Endothelial cell of umbilical vein (primary cell): ENCODE data around the gene TNS4. TPM values are rescaled to one million over a fixed set of nuclear protein-coding genes. Genes with fewer than 3 reads are reported as not detected.

Experiments used
- BruUV-seq: library from RNA; stranded (reverse); fragments of 400-500 nt; replicated peaks from 2 replicates; lab custom pipeline; 2021; lab: Mats Ljungman, UMichigan
- CTCF ChIA-PET: fragments of 300-600, 350-600 bp; sonication (Branson Sonifier 250); formaldehyde crosslinking; loops from one replicate; lab custom pipeline; 2021; ENCODE audit warnings: antibody characterized with exemption, inconsistent platforms; lab: Charles Lee
- POLR2A ChIA-PET: fragments of 300-600, 350-600 bp; sonication (Branson Sonifier 250); formaldehyde crosslinking; loops from one replicate; lab custom pipeline; 2021; ENCODE audit warnings: antibody characterized with exemption, inconsistent platforms; lab: Charles Lee
- DNase-seq: peaks from one replicate; pipeline ENCODE4 v3.0.0-alpha.2; 2011; ENCODE audit warnings: low read depth, low spot score
- FAIRE-seq: peaks from 2 replicates; lab custom pipeline; 2011; peaks lifted over from hg19 to GRCh38; lab: Jason Lieb, UNC
- H2AFZ ChIP-seq: 2 replicates; pipeline ENCODE4 v1.6.0; 2012; ENCODE audit warnings: low read depth, low read length, control low read depth, inconsistent platforms
- H3K27ac ChIP-seq: 2 replicates; pipeline ENCODE4 v1.5.1; 2011; ENCODE audit warnings: low read depth, mild to moderate bottlenecking, control low read depth, low read length, moderate library complexity; ENCODE audit not compliant: insufficient read depth
- H3K27me3 ChIP-seq, 2 experiments: 2 replicates each; pipeline versions ENCODE4 v1.6.0 to v1.6.1; 2011; ENCODE audit warnings: low read length in 2 of 2, mixed read lengths in 1 of 2; ENCODE audit not compliant: control insufficient read depth in 2 of 2, insufficient read depth in 2 of 2
- H3K36me3 ChIP-seq, 2 experiments: 2 replicates in 1 of 2; 3 replicates in 1 of 2; pipeline ENCODE4 v1.5.1; 2011; ENCODE audit warnings: low read length in 2 of 2, mild to moderate bottlenecking in 1 of 2, moderate library complexity in 1 of 2; ENCODE audit not compliant: control insufficient read depth in 2 of 2, insufficient read depth in 2 of 2; ENCODE audit errors: extremely low read depth in 1 of 2
- H3K4me1 ChIP-seq: 3 replicates; pipeline ENCODE4 v1.5.1; 2011; ENCODE audit warnings: mild to moderate bottlenecking, low read length; ENCODE audit not compliant: control insufficient read depth, insufficient read depth; ENCODE audit errors: extremely low read depth
- H3K4me2 ChIP-seq: 2 replicates; pipeline ENCODE4 v1.6.1; 2011; ENCODE audit warnings: low read length, control low read depth, mixed read lengths; ENCODE audit not compliant: insufficient read depth
- H3K4me3 ChIP-seq, 3 experiments: fragments of 200-600 bp in 1 of 3; sonication (generic), shearing (Covaris generic) in 1 of 3; replicated peaks in 1 of 3; 2 replicates each; pipeline ENCODE4 v1.5.1; 2011 to 2016; ENCODE audit warnings: control low read depth in 3 of 3, low read length in 3 of 3, mild to moderate bottlenecking in 2 of 3, inconsistent platforms in 1 of 3, low read depth in 1 of 3, moderate library complexity in 1 of 3; ENCODE audit not compliant: insufficient read depth in 1 of 3
- H3K79me2 ChIP-seq: 2 replicates; pipeline ENCODE4 v1.6.0; 2012; ENCODE audit warnings: low read length, inconsistent platforms; ENCODE audit not compliant: control insufficient read depth, insufficient read depth
- H3K9ac ChIP-seq: replicated peaks from 2 replicates; pipeline ENCODE3; 2011; ENCODE audit warnings: low read length, control low read depth; ENCODE audit not compliant: insufficient read depth; ENCODE audit errors: extremely low read depth
- H3K9me1 ChIP-seq: replicated peaks from 3 replicates; pipeline ENCODE4 v1.6.0; 2011; ENCODE audit warnings: mild to moderate bottlenecking, low read length; ENCODE audit not compliant: control insufficient read depth, insufficient read depth; ENCODE audit errors: extremely low read depth
- H3K9me3 ChIP-seq: replicated peaks from 2 replicates; pipeline ENCODE4 v1.5.1; 2012; ENCODE audit warnings: low read length, inconsistent platforms; ENCODE audit not compliant: control insufficient read depth, insufficient read depth
- H4K20me1 ChIP-seq: replicated peaks from 2 replicates; pipeline ENCODE3; 2011; ENCODE audit warnings: mild to moderate bottlenecking, low read length; ENCODE audit not compliant: control insufficient read depth, insufficient read depth; ENCODE audit errors: extremely low read depth
- CTCF ChIP-seq, 2 donors: IDR thresholded peaks; 1 replicate in 1 of 2; 2 replicates in 1 of 2; pipeline ENCODE4 v1.5.1; 2011; ENCODE audit warnings: low read length in 2 of 2, mild to moderate bottlenecking in 2 of 2, moderate library complexity in 2 of 2, control low read depth in 1 of 2, inconsistent platforms in 1 of 2, low read depth in 1 of 2; ENCODE audit not compliant: insufficient read depth in 1 of 2; ENCODE audit errors: extremely low read depth in 1 of 2
- EZH2 ChIP-seq: IDR thresholded peaks from 2 replicates; pipeline ENCODE4 v1.6.1; 2012; ENCODE audit warnings: borderline replicate concordance, low read depth, mild to moderate bottlenecking, moderate library complexity, low read length, inconsistent platforms; ENCODE audit not compliant: severe bottlenecking
- FOS ChIP-seq: IDR thresholded peaks from 2 replicates; pipeline ENCODE4 v1.6.1; 2011; ENCODE audit warnings: mild to moderate bottlenecking, low read length, moderate library complexity, borderline replicate concordance; ENCODE audit not compliant: insufficient read depth
- GATA2 ChIP-seq: IDR thresholded peaks from 2 replicates; pipeline ENCODE4 v1.7.0; 2011; ENCODE audit warnings: low read depth, mild to moderate bottlenecking, moderate library complexity, mixed read lengths, low read length; ENCODE audit not compliant: insufficient read length, insufficient read depth
- JUN ChIP-seq: IDR thresholded peaks from 2 replicates; pipeline ENCODE4 v1.6.1; 2011; ENCODE audit warnings: borderline replicate concordance, low read depth; ENCODE audit not compliant: insufficient read length, insufficient read depth
- MAX ChIP-seq: IDR thresholded peaks from 2 replicates; pipeline ENCODE4 v1.6.1; 2011; ENCODE audit not compliant: insufficient read depth, insufficient read length
- MYC ChIP-seq: IDR thresholded peaks from one replicate; pipeline ENCODE4 v1.6.1; 2011; ENCODE audit warnings: mild to moderate bottlenecking, low read depth, low read length
- POLR2A ChIP-seq: IDR thresholded peaks from 2 replicates; pipeline ENCODE4 v1.6.1; 2012; ENCODE audit warnings: low read depth, mild to moderate bottlenecking, control low read depth, low read length
- POLR2AphosphoS5 ChIP-seq: IDR thresholded peaks from 2 replicates; pipeline ENCODE4 v1.6.1; 2012; ENCODE audit warnings: low read depth, mild to moderate bottlenecking, control low read depth, low read length, moderate library complexity; ENCODE audit not compliant: insufficient read depth
- dilution Hi-C: fragments of 300-500 bp; cut with MboI; formaldehyde crosslinking; loops from one replicate; pipeline ENCODE4 v1.15.0; 2019; ENCODE audit warnings: low sequenced_read_pairs; ENCODE audit not compliant: extremely low pct_ligation_motif_present
- intact Hi-C: fragments of 100-400 bp; cut with micrococcal nuclease; formaldehyde crosslinking; loops from one replicate; pipeline ENCODE4 v1.10.0; 2022
- polyA plus RNA-seq, 4 experiments: library from polyadenylated mRNA; depleted of rRNA in 3 of 4; stranded (reverse) in 3 of 4; unstranded in 1 of 4; fragments of >200 nt; gene quantifications; 2 replicates each; pipeline versions ENCODE4 v1.2.1 to v1.2.3, GENCODE V29; 2011 to 2012; ENCODE audit warnings: missing spikeins in 1 of 4
- total RNA-seq: library from RNA; stranded (reverse); gene quantifications from 2 replicates; pipeline ENCODE4 v1.2.3, GENCODE V29; 2021

Gene TNS4
- total and polyA plus RNA-seq, 2 donors (not counting 3 experiments of a cell fraction or from before 2014, with no cell fraction given), result not detected

- no peak overlapping the region for H3K4me2 ChIP-seq
- CTCF ChIA-PET, result interaction anchor here (1.0 to 9.6 kb wide), 12 partner anchors 21 to 228 kb away, joined by 3 to 304 read pairs (median 22); partner anchors contain the start of genes GJD3 and TOP2A
- H3K36me3 ChIP-seq, result no peaks in the 10 kb centered on the region
- no TSS peak for BruUV-seq
- H3K4me1 ChIP-seq, result peaks cover 43% of the 10 kb centered on the region
- intact Hi-C loops, result no loop called here
- dilution Hi-C loops, result no loop called here
- no peak for DNase-seq
- no peak overlapping the region for H2AFZ ChIP-seq
- POLR2A ChIA-PET, result no interaction called here
- H3K27ac ChIP-seq, result peak overlapping the region; percentile 70
- peaks cover 0 to 3% of the 10 kb centered on the region in 2 experiments for H3K27me3 ChIP-seq
- no peaks in the 10 kb centered on the region for H3K79me2 ChIP-seq
- no peak for TF ChIP-seq FOS
- no peak for TF ChIP-seq POLR2AphosphoS5
- no peak for TF ChIP-seq EZH2
- no peak for TF ChIP-seq JUN
- TF ChIP-seq CTCF (IDR thresholded peaks at IDR 0.05; ENCODE audit: extremely low read depth in 1 of 2, insufficient read depth in 1 of 2, low read depth in 1 of 2, low read length in 2 of 2), result no peak
- no peak for TF ChIP-seq GATA2
- TF ChIP-seq MYC, result no peak
- no peak for TF ChIP-seq POLR2A
- TF ChIP-seq MAX, result no peak
- H3K9me3 ChIP-seq, result no peaks in the 10 kb centered on the region
- no peak overlapping the region for H3K9ac ChIP-seq
- H4K20me1 ChIP-seq, result no peaks in the 10 kb centered on the region
- no peak overlapping the region for H3K4me3 ChIP-seq
- H3K9me1 ChIP-seq, result no peaks in the 10 kb centered on the region
- no peak for FAIRE-seq
Measured at GRCh38 chr17:40535438-40535837, 34.0 kb upstream of the TNS4 start.
